Endothelial cell of umbilical vein (primary cell): Measurements from ENCODE around the gene PALB2. TPM values are rescaled to one million over a fixed set of nuclear protein-coding genes. Genes with fewer than 3 reads are reported as not detected.

Experiments used
- BruUV-seq: library from RNA; stranded (reverse); fragments of 400-500 nt; replicated peaks from 2 replicates; lab custom pipeline; 2021; lab: Mats Ljungman, UMichigan
- CTCF ChIA-PET: fragments of 300-600, 350-600 bp; sonication (Branson Sonifier 250); formaldehyde crosslinking; loops from one replicate; lab custom pipeline; 2021; ENCODE audit warnings: antibody characterized with exemption, inconsistent platforms; lab: Charles Lee
- POLR2A ChIA-PET: fragments of 300-600, 350-600 bp; sonication (Branson Sonifier 250); formaldehyde crosslinking; loops from one replicate; lab custom pipeline; 2021; ENCODE audit warnings: antibody characterized with exemption, inconsistent platforms; lab: Charles Lee
- DNase-seq: peaks from one replicate; pipeline ENCODE4 v3.0.0-alpha.2; 2011; ENCODE audit warnings: low read depth, low spot score
- FAIRE-seq: peaks from 2 replicates; lab custom pipeline; 2011; peaks lifted over from hg19 to GRCh38; lab: Jason Lieb, UNC
- H2AFZ ChIP-seq: 2 replicates; pipeline ENCODE4 v1.6.0; 2012; ENCODE audit warnings: low read depth, low read length, control low read depth, inconsistent platforms
- H3K27ac ChIP-seq: 2 replicates; pipeline ENCODE4 v1.5.1; 2011; ENCODE audit warnings: low read depth, mild to moderate bottlenecking, control low read depth, low read length, moderate library complexity; ENCODE audit not compliant: insufficient read depth
- H3K27me3 ChIP-seq, 2 experiments: 2 replicates each; pipeline versions ENCODE4 v1.6.0 to v1.6.1; 2011; ENCODE audit warnings: low read length in 2 of 2, mixed read lengths in 1 of 2; ENCODE audit not compliant: control insufficient read depth in 2 of 2, insufficient read depth in 2 of 2
- H3K36me3 ChIP-seq, 2 experiments: 2 replicates in 1 of 2; 3 replicates in 1 of 2; pipeline ENCODE4 v1.5.1; 2011; ENCODE audit warnings: low read length in 2 of 2, mild to moderate bottlenecking in 1 of 2, moderate library complexity in 1 of 2; ENCODE audit not compliant: control insufficient read depth in 2 of 2, insufficient read depth in 2 of 2; ENCODE audit errors: extremely low read depth in 1 of 2
- H3K4me1 ChIP-seq: 3 replicates; pipeline ENCODE4 v1.5.1; 2011; ENCODE audit warnings: mild to moderate bottlenecking, low read length; ENCODE audit not compliant: control insufficient read depth, insufficient read depth; ENCODE audit errors: extremely low read depth
- H3K4me2 ChIP-seq: 2 replicates; pipeline ENCODE4 v1.6.1; 2011; ENCODE audit warnings: low read length, control low read depth, mixed read lengths; ENCODE audit not compliant: insufficient read depth
- H3K4me3 ChIP-seq, 3 experiments: fragments of 200-600 bp in 1 of 3; sonication (generic), shearing (Covaris generic) in 1 of 3; replicated peaks in 1 of 3; 2 replicates each; pipeline ENCODE4 v1.5.1; 2011 to 2016; ENCODE audit warnings: control low read depth in 3 of 3, low read length in 3 of 3, mild to moderate bottlenecking in 2 of 3, inconsistent platforms in 1 of 3, low read depth in 1 of 3, moderate library complexity in 1 of 3; ENCODE audit not compliant: insufficient read depth in 1 of 3
- H3K79me2 ChIP-seq: 2 replicates; pipeline ENCODE4 v1.6.0; 2012; ENCODE audit warnings: low read length, inconsistent platforms; ENCODE audit not compliant: control insufficient read depth, insufficient read depth
- H3K9ac ChIP-seq: replicated peaks from 2 replicates; pipeline ENCODE3; 2011; ENCODE audit warnings: low read length, control low read depth; ENCODE audit not compliant: insufficient read depth; ENCODE audit errors: extremely low read depth
- H3K9me1 ChIP-seq: replicated peaks from 3 replicates; pipeline ENCODE4 v1.6.0; 2011; ENCODE audit warnings: mild to moderate bottlenecking, low read length; ENCODE audit not compliant: control insufficient read depth, insufficient read depth; ENCODE audit errors: extremely low read depth
- H3K9me3 ChIP-seq: replicated peaks from 2 replicates; pipeline ENCODE4 v1.5.1; 2012; ENCODE audit warnings: low read length, inconsistent platforms; ENCODE audit not compliant: control insufficient read depth, insufficient read depth
- H4K20me1 ChIP-seq: replicated peaks from 2 replicates; pipeline ENCODE3; 2011; ENCODE audit warnings: mild to moderate bottlenecking, low read length; ENCODE audit not compliant: control insufficient read depth, insufficient read depth; ENCODE audit errors: extremely low read depth
- EZH2 ChIP-seq: IDR thresholded peaks from 2 replicates; pipeline ENCODE4 v1.6.1; 2012; ENCODE audit warnings: borderline replicate concordance, low read depth, mild to moderate bottlenecking, moderate library complexity, low read length, inconsistent platforms; ENCODE audit not compliant: severe bottlenecking
- FOS ChIP-seq: IDR thresholded peaks from 2 replicates; pipeline ENCODE4 v1.6.1; 2011; ENCODE audit warnings: mild to moderate bottlenecking, low read length, moderate library complexity, borderline replicate concordance; ENCODE audit not compliant: insufficient read depth
- GATA2 ChIP-seq: IDR thresholded peaks from 2 replicates; pipeline ENCODE4 v1.7.0; 2011; ENCODE audit warnings: low read depth, mild to moderate bottlenecking, moderate library complexity, mixed read lengths, low read length; ENCODE audit not compliant: insufficient read length, insufficient read depth
- JUN ChIP-seq: IDR thresholded peaks from 2 replicates; pipeline ENCODE4 v1.6.1; 2011; ENCODE audit warnings: borderline replicate concordance, low read depth; ENCODE audit not compliant: insufficient read length, insufficient read depth
- MAX ChIP-seq: IDR thresholded peaks from 2 replicates; pipeline ENCODE4 v1.6.1; 2011; ENCODE audit not compliant: insufficient read depth, insufficient read length
- MYC ChIP-seq: IDR thresholded peaks from one replicate; pipeline ENCODE4 v1.6.1; 2011; ENCODE audit warnings: mild to moderate bottlenecking, low read depth, low read length
- POLR2A ChIP-seq: IDR thresholded peaks from 2 replicates; pipeline ENCODE4 v1.6.1; 2012; ENCODE audit warnings: low read depth, mild to moderate bottlenecking, control low read depth, low read length
- POLR2AphosphoS5 ChIP-seq: IDR thresholded peaks from 2 replicates; pipeline ENCODE4 v1.6.1; 2012; ENCODE audit warnings: low read depth, mild to moderate bottlenecking, control low read depth, low read length, moderate library complexity; ENCODE audit not compliant: insufficient read depth
- dilution Hi-C: fragments of 300-500 bp; cut with MboI; formaldehyde crosslinking; loops from one replicate; pipeline ENCODE4 v1.15.0; 2019; ENCODE audit warnings: low sequenced_read_pairs; ENCODE audit not compliant: extremely low pct_ligation_motif_present
- intact Hi-C: fragments of 100-400 bp; cut with micrococcal nuclease; formaldehyde crosslinking; loops from one replicate; pipeline ENCODE4 v1.10.0; 2022
- polyA plus RNA-seq, 4 experiments: library from polyadenylated mRNA; depleted of rRNA in 3 of 4; stranded (reverse) in 3 of 4; unstranded in 1 of 4; fragments of >200 nt; gene quantifications; 2 replicates each; pipeline versions ENCODE4 v1.2.1 to v1.2.3, GENCODE V29; 2011 to 2012; ENCODE audit warnings: missing spikeins in 1 of 4
- total RNA-seq: library from RNA; stranded (reverse); gene quantifications from 2 replicates; pipeline ENCODE4 v1.2.3, GENCODE V29; 2021
- TF ChIP-seq, protein P1 (sequence below), 2 donors: IDR thresholded peaks; 1 replicate in 1 of 2; 2 replicates in 1 of 2; pipeline ENCODE4 v1.5.1; 2011; ENCODE audit warnings: low read length in 2 of 2, mild to moderate bottlenecking in 2 of 2, moderate library complexity in 2 of 2, control low read depth in 1 of 2, inconsistent platforms in 1 of 2, low read depth in 1 of 2; ENCODE audit not compliant: insufficient read depth in 1 of 2; ENCODE audit errors: extremely low read depth in 1 of 2

The PALB2 gene
- total and polyA plus RNA-seq, 2 donors (not counting 3 experiments of a cell fraction or from before 2014, with no cell fraction given) = 5.1 to 15.6 TPM

- no peaks in the 10 kb centered on the region for H3K9me1 ChIP-seq
- dilution Hi-C loops = no loop called here
- intact Hi-C loops = no loop called here
- H3K36me3 ChIP-seq = peaks cover 19 to 21% of the 10 kb centered on the region in 2 experiments
- H3K9ac ChIP-seq = no peak overlapping the region
- no peaks in the 10 kb centered on the region for H3K27me3 ChIP-seq
- H3K79me2 ChIP-seq = peaks cover 63% of the 10 kb centered on the region
- H3K4me3 ChIP-seq = no peak overlapping the region
- H3K4me2 ChIP-seq = no peak overlapping the region
- peaks cover 27% of the 10 kb centered on the region for H3K4me1 ChIP-seq
- ChIA-PET CTCF (no interaction called here), POLR2A (no interaction called here)
- H2AFZ ChIP-seq = no peak overlapping the region
- BruUV-seq = no TSS peak
- TF ChIP-seq, protein P1, sequence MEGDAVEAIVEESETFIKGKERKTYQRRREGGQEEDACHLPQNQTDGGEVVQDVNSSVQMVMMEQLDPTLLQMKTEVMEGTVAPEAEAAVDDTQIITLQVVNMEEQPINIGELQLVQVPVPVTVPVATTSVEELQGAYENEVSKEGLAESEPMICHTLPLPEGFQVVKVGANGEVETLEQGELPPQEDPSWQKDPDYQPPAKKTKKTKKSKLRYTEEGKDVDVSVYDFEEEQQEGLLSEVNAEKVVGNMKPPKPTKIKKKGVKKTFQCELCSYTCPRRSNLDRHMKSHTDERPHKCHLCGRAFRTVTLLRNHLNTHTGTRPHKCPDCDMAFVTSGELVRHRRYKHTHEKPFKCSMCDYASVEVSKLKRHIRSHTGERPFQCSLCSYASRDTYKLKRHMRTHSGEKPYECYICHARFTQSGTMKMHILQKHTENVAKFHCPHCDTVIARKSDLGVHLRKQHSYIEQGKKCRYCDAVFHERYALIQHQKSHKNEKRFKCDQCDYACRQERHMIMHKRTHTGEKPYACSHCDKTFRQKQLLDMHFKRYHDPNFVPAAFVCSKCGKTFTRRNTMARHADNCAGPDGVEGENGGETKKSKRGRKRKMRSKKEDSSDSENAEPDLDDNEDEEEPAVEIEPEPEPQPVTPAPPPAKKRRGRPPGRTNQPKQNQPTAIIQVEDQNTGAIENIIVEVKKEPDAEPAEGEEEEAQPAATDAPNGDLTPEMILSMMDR (IDR thresholded peaks at IDR 0.05; ENCODE audit: extremely low read depth in 1 of 2, insufficient read depth in 1 of 2, low read depth in 1 of 2, low read length in 2 of 2) = no peak
- TF ChIP-seq POLR2AphosphoS5 (no peak), JUN (no peak), MAX (no peak), FOS (no peak), GATA2 (no peak), EZH2 (no peak), POLR2A (no peak), MYC (no peak)
- no peak for FAIRE-seq
- H3K27ac ChIP-seq = no peak overlapping the region
- no peak for DNase-seq
- H4K20me1 ChIP-seq = no peaks in the 10 kb centered on the region
- no peaks in the 10 kb centered on the region for H3K9me3 ChIP-seq
Measured at GRCh38 chr16:23682181-23682580, 41.1 kb upstream of the PALB2 start.
